Muscle layer of duodenum (tissue), 2 donors: Measurements from ENCODE around the gene OR2A1.
"Not testable (repeated sequence)": the region's sequence is repeated elsewhere in the genome, so short reads cannot be mapped to it uniquely, and the experiment has no call there.

Experiments
- H3K27ac ChIP-seq: one replicate; pipeline ENCODE4 v1.7.0; 2013; ENCODE audit warnings: mild to moderate bottlenecking, low read length
- H3K27me3 ChIP-seq: one replicate; pipeline ENCODE4 v1.7.0; 2013; ENCODE audit warnings: low read depth, mild to moderate bottlenecking, control low read depth, low read length
- H3K36me3 ChIP-seq, 2 donors: one replicate each; pipeline ENCODE4 v1.7.0; 2013; ENCODE audit warnings: low read length in 2 of 2, control low read depth in 1 of 2, mild to moderate bottlenecking in 1 of 2; ENCODE audit not compliant: insufficient read depth in 2 of 2, control insufficient read depth in 1 of 2
- H3K4me1 ChIP-seq, 2 donors: one replicate each; pipeline ENCODE4 v1.7.0; 2013; ENCODE audit warnings: low read length in 2 of 2, mild to moderate bottlenecking in 2 of 2, control low read depth in 1 of 2, moderate library complexity in 1 of 2; ENCODE audit not compliant: insufficient read depth in 2 of 2, control insufficient read depth in 1 of 2
- H3K4me3 ChIP-seq, 2 donors: one replicate each; pipeline ENCODE4 v1.7.0; 2013; ENCODE audit warnings: low read length in 2 of 2, low read depth in 1 of 2, mild to moderate bottlenecking in 1 of 2
- H3K9me3 ChIP-seq, 2 donors: one replicate each; pipeline ENCODE4 v1.7.0; 2013; ENCODE audit warnings: low read length in 2 of 2, control low read depth in 1 of 2, mild to moderate bottlenecking in 1 of 2; ENCODE audit not compliant: control insufficient read depth in 1 of 2
- donor health status: healthy.

Gene OR2A1, protein sequence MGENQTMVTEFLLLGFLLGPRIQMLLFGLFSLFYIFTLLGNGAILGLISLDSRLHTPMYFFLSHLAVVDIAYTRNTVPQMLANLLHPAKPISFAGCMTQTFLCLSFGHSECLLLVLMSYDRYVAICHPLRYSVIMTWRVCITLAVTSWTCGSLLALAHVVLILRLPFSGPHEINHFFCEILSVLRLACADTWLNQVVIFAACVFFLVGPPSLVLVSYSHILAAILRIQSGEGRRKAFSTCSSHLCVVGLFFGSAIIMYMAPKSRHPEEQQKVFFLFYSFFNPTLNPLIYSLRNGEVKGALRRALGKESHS

GRCh38 chr7:144311872-144312469 is at the start of gene OR2A1:
OR2A1 (plus strand) TSS chr7:144312419; CDS start chr7:144318125, 5,706 bp downstream.
- not testable (repeated sequence) for H3K4me3 ChIP-seq, H3K9me3 ChIP-seq, H3K27me3 ChIP-seq, H3K4me1 ChIP-seq, H3K27ac ChIP-seq, H3K36me3 ChIP-seq

- not testable (repeated sequence) for H3K4me3 ChIP-seq, H3K4me1 ChIP-seq
These were observed 47.5 kb upstream of the OR2A1 start, which contains the start of gene OR2A7 for GRCh38 chr7:144264692-144265091. OR2A7 (minus strand) TSS chr7:144264792; CDS start chr7:144259628, 5,164 bp downstream.

GRCh38 chr7:144269188-144269587 is 43.0 kb upstream of the OR2A1 start, which contains the start of gene CTAGE8:
CTAGE8 (minus strand) TSS chr7:144269288; CDS start chr7:144269250, 38 bp downstream.
- not testable (repeated sequence) for H3K9me3 ChIP-seq, H3K27ac ChIP-seq, H3K4me1 ChIP-seq, H3K36me3 ChIP-seq, H3K27me3 ChIP-seq, H3K4me3 ChIP-seq

More at GRCh38 chr7:144264692-144265091, 47.5 kb upstream of the OR2A1 start, which contains the start of gene OR2A7:
- not testable (repeated sequence) for H3K36me3 ChIP-seq, H3K9me3 ChIP-seq, H3K27ac ChIP-seq, H3K27me3 ChIP-seq

DNA sequence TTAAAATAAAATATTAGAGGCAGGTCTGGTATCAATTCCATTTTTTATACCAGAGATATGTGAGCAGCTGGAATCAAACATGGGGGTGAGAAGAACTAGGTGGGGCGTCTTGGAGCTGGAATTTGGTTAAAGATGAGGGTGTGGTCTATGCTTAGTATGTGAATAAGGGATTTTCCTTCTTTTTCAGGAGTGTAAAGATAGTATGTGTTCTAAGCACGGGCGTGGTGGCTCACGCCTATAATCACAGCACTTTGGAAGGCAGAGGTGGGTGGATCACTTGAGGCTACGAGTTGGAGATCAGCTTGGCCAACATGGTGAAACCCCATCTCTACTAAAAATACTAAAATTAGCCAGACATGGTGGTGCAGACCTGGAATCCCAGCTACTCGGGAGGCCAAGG is 36.9 kb upstream of the OR2A1 start:
- H3K4me3 ChIP-seq, H3K9me3 ChIP-seq, H3K36me3 ChIP-seq, H3K27ac ChIP-seq, H3K27me3 ChIP-seq, H3K4me1 ChIP-seq: not testable (repeated sequence)

DNA sequence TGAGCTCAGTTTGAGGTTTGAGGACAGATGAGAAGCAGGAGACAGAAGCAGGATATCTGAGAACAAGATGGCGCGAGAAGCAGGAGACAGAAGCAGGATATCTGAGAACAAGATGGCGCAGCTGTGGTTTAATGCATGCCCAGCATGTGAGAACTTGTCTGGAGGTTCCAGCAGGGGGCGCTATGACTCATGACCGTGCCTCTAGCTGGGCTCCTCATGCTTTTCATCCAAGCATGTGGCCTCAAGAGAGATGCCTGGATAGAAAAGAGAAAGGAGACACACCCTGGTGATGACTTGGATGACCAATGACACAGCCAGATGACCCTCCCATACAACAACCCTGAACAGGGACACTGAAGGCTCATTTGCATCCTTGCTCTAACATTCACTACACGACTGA is 32.2 kb upstream of the OR2A1 start:
- H3K4me1 ChIP-seq, H3K36me3 ChIP-seq, H3K27me3 ChIP-seq, H3K27ac ChIP-seq, H3K4me3 ChIP-seq, H3K9me3 ChIP-seq: not testable (repeated sequence)

- H3K9me3 ChIP-seq, H3K27me3 ChIP-seq, H3K27ac ChIP-seq, H3K4me1 ChIP-seq, H3K4me3 ChIP-seq, H3K36me3 ChIP-seq: not testable (repeated sequence)
These were observed 30.2 kb upstream of the OR2A1 start for GRCh38 chr7:144281981-144282380.

- not testable (repeated sequence) for H3K4me3 ChIP-seq, H3K9me3 ChIP-seq, H3K4me1 ChIP-seq, H3K36me3 ChIP-seq, H3K27me3 ChIP-seq, H3K27ac ChIP-seq
These were observed 29.7 kb upstream of the OR2A1 start for GRCh38 chr7:144282490-144282889.

GRCh38 chr7:144283716-144284115 is 28.5 kb upstream of the OR2A1 start:
- H3K27me3 ChIP-seq, H3K4me1 ChIP-seq, H3K27ac ChIP-seq, H3K36me3 ChIP-seq, H3K4me3 ChIP-seq, H3K9me3 ChIP-seq: not testable (repeated sequence)

DNA sequence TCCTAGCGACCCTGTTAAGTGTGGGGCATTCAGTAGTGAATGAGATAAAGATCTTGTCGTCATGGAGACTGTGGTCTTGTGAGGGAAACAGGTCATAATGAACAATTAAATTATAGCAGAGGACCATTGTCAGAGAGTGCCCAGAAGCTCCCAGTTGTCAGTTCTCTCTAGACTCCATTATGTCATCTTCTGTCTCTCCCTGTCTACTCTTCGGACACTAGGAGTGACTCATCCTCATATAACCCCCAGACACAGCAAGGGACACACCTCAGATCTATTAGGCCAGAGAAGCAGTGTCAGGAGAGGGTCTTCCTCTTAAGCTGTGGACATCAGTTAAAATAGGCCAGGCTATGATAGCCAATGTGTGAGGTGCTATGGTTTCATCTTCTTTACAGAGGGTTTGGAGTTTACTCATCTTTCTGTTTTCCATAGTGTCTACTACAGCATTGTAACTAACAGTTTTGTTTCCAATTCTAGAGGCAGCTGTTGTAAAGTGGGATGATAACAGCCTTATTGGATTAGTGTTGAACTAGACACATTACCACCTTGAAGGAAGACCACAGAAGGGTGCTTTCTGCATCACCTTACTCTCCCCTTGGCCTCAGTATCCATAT is 24.9 kb upstream of the OR2A1 start:
- not testable (repeated sequence) for H3K4me1 ChIP-seq, H3K4me3 ChIP-seq, H3K9me3 ChIP-seq, H3K27me3 ChIP-seq, H3K36me3 ChIP-seq, H3K27ac ChIP-seq

GRCh38 chr7:144291607-144292006 is 20.6 kb upstream of the OR2A1 start:
- H3K4me1 ChIP-seq, H3K9me3 ChIP-seq, H3K27ac ChIP-seq, H3K4me3 ChIP-seq, H3K36me3 ChIP-seq, H3K27me3 ChIP-seq: not testable (repeated sequence)

- not testable (repeated sequence) for H3K27ac ChIP-seq, H3K4me3 ChIP-seq, H3K36me3 ChIP-seq, H3K4me1 ChIP-seq, H3K9me3 ChIP-seq, H3K27me3 ChIP-seq
These were observed 19.6 kb upstream of the OR2A1 start for GRCh38 chr7:144292384-144293161.
